ENCODE measurements around the gene TRAF5. TPM values are rescaled to one million over a fixed set of nuclear protein-coding genes. Genes with fewer than 3 reads are reported as not detected.

The TRAF5 gene
- total RNA-seq, 2 donors from 2014 or later, result 56.5 to 78.3 TPM

- H3K4me3 Mint-ChIP-seq, result no peak overlapping the region
- H3K4me1 Mint-ChIP-seq, result peaks cover 4% of the 10 kb centered on the region
- Histone ChIP-seq H3K36me3 (ENCODE audit: control insufficient read depth, insufficient read depth, low read length) (peaks cover 88% of the 10 kb centered on the region), H3K27ac (ENCODE audit: low read depth, low read length) (no peak overlapping the region), H3K27me3 (ENCODE audit: control insufficient read depth, insufficient read depth, low read length, poor library complexity, severe bottlenecking) (no peaks in the 10 kb centered on the region), H3K4me1 (ENCODE audit: control insufficient read depth, insufficient read depth, low read length) (no peaks in the 10 kb centered on the region), H3K9ac (ENCODE audit: extremely low read depth, low read length, poor library complexity, severe bottlenecking) (no peak overlapping the region), H3K9me3 (ENCODE audit: control insufficient read depth, low read length) (no peaks in the 10 kb centered on the region), H3K4me3 (ENCODE audit: low read length) (no peak overlapping the region)
- DNase-seq, result no peak
- peaks cover 55% of the 10 kb centered on the region for H3K36me3 Mint-ChIP-seq (ENCODE audit: low read depth)
- no peak overlapping the region for H3K27ac Mint-ChIP-seq
- no peak for TF ChIP-seq CTCF (conservative IDR thresholded peaks at IDR 0.05)
- no peaks in the 10 kb centered on the region for H3K9me3 Mint-ChIP-seq
- WGBS, 2 experiments (ENCODE audit: insufficient coverage in 1 of 2, insufficient read length in 1 of 2), result 92 to 100% methylated on average over 4 of the region's 4 CpGs
- no peaks in the 10 kb centered on the region for H3K27me3 Mint-ChIP-seq (ENCODE audit: insufficient read depth)
Observed at GRCh38 chr1:211285196-211285595, 41.4 kb upstream of the TRAF5 start.

DNA sequence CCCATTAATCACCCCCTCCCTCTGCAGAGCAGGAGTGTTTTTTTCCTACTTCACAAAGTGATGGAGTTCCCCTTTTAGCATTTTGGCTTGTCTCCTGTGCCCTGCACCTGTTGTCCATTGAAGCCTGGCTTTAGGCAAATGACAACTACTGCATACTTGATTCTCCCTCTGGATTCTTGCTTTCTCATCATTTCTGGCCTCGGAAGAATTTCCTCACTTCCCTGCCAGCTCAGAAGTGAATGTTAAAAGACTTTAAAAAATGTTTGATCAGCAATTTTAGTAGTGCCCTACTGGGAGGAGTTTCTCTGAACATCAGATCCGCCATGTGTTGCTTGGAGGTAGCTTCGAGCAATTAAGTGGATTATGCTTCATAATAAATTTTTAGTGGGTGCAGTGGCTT lies 39.4 kb upstream of the TRAF5 start:
- no peak overlapping the region for H3K4me3 Mint-ChIP-seq
- peaks cover 70% of the 10 kb centered on the region for H3K36me3 Mint-ChIP-seq (ENCODE audit: low read depth)
- no peak for DNase-seq
- no peaks in the 10 kb centered on the region for H3K27me3 Mint-ChIP-seq (ENCODE audit: insufficient read depth)
- peaks cover 9% of the 10 kb centered on the region for H3K4me1 Mint-ChIP-seq
- peak overlapping the region; percentile 36 for H3K27ac Mint-ChIP-seq
- peaks cover 88% of the 10 kb centered on the region for H3K36me3 ChIP-seq (ENCODE audit: control insufficient read depth, insufficient read depth, low read length)
- H3K4me1 ChIP-seq (ENCODE audit: control insufficient read depth, insufficient read depth, low read length), result no peaks in the 10 kb centered on the region
- no peaks in the 10 kb centered on the region for H3K9me3 Mint-ChIP-seq
- H3K9ac ChIP-seq (ENCODE audit: extremely low read depth, low read length, poor library complexity, severe bottlenecking), result no peak overlapping the region
- no peak overlapping the region for H3K27ac ChIP-seq (ENCODE audit: low read depth, low read length)
- TF ChIP-seq CTCF (conservative IDR thresholded peaks at IDR 0.05), result no peak
- no peaks in the 10 kb centered on the region for H3K9me3 ChIP-seq (ENCODE audit: control insufficient read depth, low read length)
- no peak overlapping the region for H3K4me3 ChIP-seq (ENCODE audit: low read length)
- WGBS, 2 experiments (ENCODE audit: insufficient coverage in 1 of 2, insufficient read length in 1 of 2), result 100% methylated on average over 2 to 3 of the region's 3 CpGs
- no peaks in the 10 kb centered on the region for H3K27me3 ChIP-seq (ENCODE audit: control insufficient read depth, insufficient read depth, low read length, poor library complexity, severe bottlenecking)

DNA sequence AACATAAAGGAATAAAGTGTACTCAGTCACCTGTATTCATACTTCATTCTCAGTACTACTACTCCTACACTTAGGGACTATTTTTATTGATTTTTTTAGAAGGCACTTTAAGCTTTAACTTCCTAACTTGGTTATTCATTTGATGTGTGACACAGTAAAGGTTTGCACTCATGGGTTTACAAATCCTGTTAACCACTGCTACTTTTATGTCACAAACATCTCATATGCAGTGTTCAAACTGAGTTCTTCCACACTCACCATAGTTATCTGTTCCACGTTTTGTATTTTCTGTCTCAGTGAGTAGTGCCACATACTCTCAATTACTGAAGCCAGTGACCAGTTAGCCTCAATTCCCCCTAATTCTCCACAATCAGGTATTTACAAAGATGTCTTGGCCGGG lies 34.2 kb upstream of the TRAF5 start:
- Histone ChIP-seq H3K36me3 (ENCODE audit: control insufficient read depth, insufficient read depth, low read length) (peaks cover 86% of the 10 kb centered on the region), H3K27ac (ENCODE audit: low read depth, low read length) (no peak overlapping the region), H3K4me3 (ENCODE audit: low read length) (no peak overlapping the region), H3K9me3 (ENCODE audit: control insufficient read depth, low read length) (no peaks in the 10 kb centered on the region), H3K27me3 (ENCODE audit: control insufficient read depth, insufficient read depth, low read length, poor library complexity, severe bottlenecking) (no peaks in the 10 kb centered on the region), H3K4me1 (ENCODE audit: control insufficient read depth, insufficient read depth, low read length) (no peaks in the 10 kb centered on the region), H3K9ac (ENCODE audit: extremely low read depth, low read length, poor library complexity, severe bottlenecking) (no peak overlapping the region)
- Mint-ChIP-seq H3K4me1 (peaks cover 9% of the 10 kb centered on the region), H3K27ac (no peak overlapping the region), H3K36me3 (ENCODE audit: low read depth) (peaks cover 75% of the 10 kb centered on the region), H3K27me3 (ENCODE audit: insufficient read depth) (no peaks in the 10 kb centered on the region), H3K4me3 (no peak overlapping the region), H3K9me3 (no peaks in the 10 kb centered on the region)
- TF ChIP-seq CTCF (conservative IDR thresholded peaks at IDR 0.05), result no peak
- no peak for DNase-seq
- WGBS, 2 experiments (ENCODE audit: insufficient coverage in 1 of 2, insufficient read length in 1 of 2), result 80 to 87% methylated on average over 2 of the region's 2 CpGs
